HAP-1 (cell line): Measurements from ENCODE around the gene TARBP1.
"Not testable (repeated sequence)": the region's sequence is repeated elsewhere in the genome, so short reads cannot be mapped to it uniquely, and the experiment has no call there.

Experiments used
- DNase-seq, 2 experiments: peaks; one replicate each; pipeline ENCODE4 v3.0.0-alpha.2; 2016 to 2020; ENCODE audit warnings: low spot score in 2 of 2
- H3K27me3 ChIP-seq: fragments of 250-450 bp; sonication (Bioruptor Pico); 2 replicates; pipeline ENCODE4 v1.5.1; 2020; ENCODE audit warnings: low read depth, mild to moderate bottlenecking, moderate library complexity
- H3K36me3 ChIP-seq: fragments of 250-450 bp; sonication (Bioruptor Pico); replicated peaks from 2 replicates; pipeline ENCODE4 v1.5.1; 2020; ENCODE audit warnings: mild to moderate bottlenecking
- H3K4me1 ChIP-seq: fragments of 250-450 bp; sonication (Bioruptor Pico); 2 replicates; pipeline ENCODE4 v1.5.1; 2020; ENCODE audit warnings: mild to moderate bottlenecking
- H3K4me3 ChIP-seq: fragments of 250-450 bp; sonication (Bioruptor Pico); 2 replicates; pipeline ENCODE4 v1.5.1; 2020; ENCODE audit warnings: mild to moderate bottlenecking, moderate library complexity
- H3K9me3 ChIP-seq: fragments of 250-450 bp; sonication (Bioruptor Pico); 2 replicates; pipeline ENCODE4 v1.5.1; 2020; ENCODE audit warnings: mild to moderate bottlenecking, moderate library complexity
- in situ Hi-C: fragments of 300-500 bp; cut with MboI; formaldehyde crosslinking; loops from 3 replicates; pipeline ENCODE4 v1.14.3; 2020; ENCODE audit warnings: low sequenced_read_pairs, inconsistent platforms, mixed read lengths

TARBP1 gene, protein sequence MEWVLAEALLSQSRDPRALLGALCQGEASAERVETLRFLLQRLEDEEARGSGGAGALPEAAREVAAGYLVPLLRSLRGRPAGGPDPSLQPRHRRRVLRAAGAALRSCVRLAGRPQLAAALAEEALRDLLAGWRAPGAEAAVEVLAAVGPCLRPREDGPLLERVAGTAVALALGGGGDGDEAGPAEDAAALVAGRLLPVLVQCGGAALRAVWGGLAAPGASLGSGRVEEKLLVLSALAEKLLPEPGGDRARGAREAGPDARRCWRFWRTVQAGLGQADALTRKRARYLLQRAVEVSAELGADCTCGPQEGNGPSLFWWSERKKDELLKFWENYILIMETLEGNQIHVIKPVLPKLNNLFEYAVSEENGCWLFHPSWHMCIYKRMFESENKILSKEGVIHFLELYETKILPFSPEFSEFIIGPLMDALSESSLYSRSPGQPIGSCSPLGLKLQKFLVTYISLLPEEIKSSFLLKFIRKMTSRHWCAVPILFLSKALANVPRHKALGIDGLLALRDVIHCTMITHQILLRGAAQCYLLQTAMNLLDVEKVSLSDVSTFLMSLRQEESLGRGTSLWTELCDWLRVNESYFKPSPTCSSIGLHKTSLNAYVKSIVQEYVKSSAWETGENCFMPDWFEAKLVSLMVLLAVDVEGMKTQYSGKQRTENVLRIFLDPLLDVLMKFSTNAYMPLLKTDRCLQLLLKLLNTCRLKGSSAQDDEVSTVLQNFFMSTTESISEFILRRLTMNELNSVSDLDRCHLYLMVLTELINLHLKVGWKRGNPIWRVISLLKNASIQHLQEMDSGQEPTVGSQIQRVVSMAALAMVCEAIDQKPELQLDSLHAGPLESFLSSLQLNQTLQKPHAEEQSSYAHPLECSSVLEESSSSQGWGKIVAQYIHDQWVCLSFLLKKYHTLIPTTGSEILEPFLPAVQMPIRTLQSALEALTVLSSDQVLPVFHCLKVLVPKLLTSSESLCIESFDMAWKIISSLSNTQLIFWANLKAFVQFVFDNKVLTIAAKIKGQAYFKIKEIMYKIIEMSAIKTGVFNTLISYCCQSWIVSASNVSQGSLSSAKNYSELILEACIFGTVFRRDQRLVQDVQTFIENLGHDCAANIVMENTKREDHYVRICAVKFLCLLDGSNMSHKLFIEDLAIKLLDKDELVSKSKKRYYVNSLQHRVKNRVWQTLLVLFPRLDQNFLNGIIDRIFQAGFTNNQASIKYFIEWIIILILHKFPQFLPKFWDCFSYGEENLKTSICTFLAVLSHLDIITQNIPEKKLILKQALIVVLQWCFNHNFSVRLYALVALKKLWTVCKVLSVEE (N-terminal part only)

DNA sequence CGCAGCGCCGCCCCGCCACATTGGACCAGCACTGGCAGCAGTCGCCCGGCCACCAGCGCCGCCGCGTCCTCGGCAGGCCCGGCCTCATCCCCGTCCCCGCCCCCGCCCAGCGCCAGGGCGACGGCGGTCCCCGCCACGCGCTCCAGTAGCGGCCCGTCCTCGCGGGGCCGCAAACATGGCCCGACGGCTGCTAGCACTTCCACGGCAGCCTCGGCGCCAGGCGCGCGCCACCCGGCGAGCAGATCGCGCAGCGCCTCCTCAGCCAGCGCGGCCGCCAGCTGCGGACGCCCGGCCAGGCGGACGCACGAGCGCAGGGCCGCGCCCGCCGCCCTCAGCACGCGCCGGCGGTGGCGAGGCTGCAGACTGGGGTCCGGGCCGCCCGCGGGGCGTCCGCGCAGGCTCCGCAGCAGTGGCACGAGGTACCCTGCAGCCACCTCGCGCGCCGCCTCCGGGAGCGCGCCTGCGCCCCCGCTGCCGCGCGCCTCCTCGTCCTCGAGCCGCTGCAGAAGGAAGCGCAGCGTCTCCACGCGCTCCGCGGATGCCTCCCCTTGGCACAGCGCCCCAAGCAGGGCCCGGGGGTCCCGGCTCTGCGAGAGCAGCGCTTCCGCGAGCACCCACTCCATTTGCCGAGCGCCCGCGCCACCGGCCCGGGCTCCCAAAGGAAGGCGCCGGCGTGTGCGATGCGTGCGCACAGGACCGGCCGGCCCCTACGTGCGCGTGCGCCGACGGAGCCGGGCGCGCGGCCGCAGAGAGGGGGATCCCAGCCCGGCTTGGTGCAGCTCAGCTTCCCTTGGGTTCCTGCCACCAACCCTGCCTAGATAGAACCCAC, at the start of gene TARBP1:
Gene TARBP1, minus strand, starts transcription at position 699 of the 829 bp plus-strand sequence. Its CDS starts 76 bp downstream, at position 623.
- H3K4me1 ChIP-seq, result peaks cover 38% of the 10 kb centered on the region
- in situ Hi-C loops, result no loop called here
- H3K9me3 ChIP-seq, result no peaks in the 10 kb centered on the region
- peak within 1 kb of the TSS; percentile 51 for H3K4me3 ChIP-seq
- no peaks in the 10 kb centered on the region for H3K36me3 ChIP-seq
- peak; percentile 45 to 77 for DNase-seq
- H3K27me3 ChIP-seq, result 0 out of 2 replicates have a peak, but pooled peaks cover 3% of the 10 kb centered on the region

DNA sequence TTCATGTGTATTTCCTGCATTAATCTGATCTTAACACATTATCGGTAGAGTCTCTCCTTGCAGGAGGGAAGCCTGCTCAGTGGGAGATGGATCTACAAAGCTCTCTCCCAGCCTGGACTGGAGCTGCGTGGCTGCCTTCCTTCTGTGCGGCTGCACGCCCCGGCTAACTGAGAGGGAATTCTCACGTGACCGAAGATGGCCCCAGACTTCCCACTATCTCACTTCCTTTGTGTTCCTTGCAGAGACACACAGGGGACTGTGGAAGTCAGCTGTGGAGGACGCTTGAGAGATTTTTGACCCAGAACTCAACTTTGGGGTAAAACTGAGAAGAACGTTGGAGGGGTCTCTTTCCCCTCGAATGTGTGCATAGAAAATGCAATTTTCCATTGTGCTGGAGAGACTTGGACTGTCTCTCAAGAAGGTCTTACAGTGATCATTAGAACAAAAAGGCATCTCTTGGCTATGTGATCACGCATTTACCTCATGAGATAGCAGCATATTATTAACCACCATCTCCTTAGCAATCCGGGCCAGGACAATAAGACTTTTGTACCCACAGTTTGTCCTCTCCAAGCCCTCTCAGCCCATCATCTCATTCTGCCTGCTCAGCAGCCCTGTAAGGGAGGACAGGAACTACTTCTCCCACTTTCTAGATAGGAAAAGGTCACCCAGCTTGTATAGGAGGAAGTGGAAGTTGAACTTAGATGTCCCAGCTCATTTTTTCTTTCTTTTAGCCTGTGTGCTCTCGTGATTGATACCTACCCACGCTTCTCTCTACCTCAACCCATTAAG, 49.3 kb upstream of the TARBP1 start:
- peaks cover 10% of the 10 kb centered on the region for H3K4me1 ChIP-seq
- in situ Hi-C loops, result no loop called here
- DNase-seq, result no peak

DNA sequence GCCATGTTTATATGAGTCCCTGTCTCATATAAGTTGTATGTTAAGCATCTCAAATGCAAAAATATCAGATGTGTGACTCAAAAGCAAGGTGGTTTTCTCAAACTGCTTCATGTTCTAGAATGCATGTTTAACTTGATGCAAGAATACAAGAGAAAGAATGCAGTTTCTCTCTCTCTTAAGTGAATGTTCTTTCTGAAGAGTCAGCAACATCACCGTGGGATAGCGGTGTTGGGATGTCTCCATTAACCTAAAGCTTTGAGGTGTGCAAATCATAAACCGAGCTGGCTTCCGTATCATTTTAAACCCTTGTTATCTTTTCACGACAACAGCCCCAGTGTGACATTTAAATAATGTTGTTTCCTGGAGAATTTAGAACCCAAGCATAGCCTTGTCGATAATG, 48.4 kb upstream of the TARBP1 start:
- no peak for DNase-seq
- Histone ChIP-seq H3K36me3 (no peaks in the 10 kb centered on the region), H3K4me3 (no peak overlapping the region), H3K4me1 (peaks cover 19% of the 10 kb centered on the region), H3K27me3 (no peaks in the 10 kb centered on the region), H3K9me3 (no peaks in the 10 kb centered on the region; the same call in 1 of the 2 replicates)
- in situ Hi-C loops, result no loop called here

More for the DNA sequence above, 49.3 kb upstream of the TARBP1 start:
- Histone ChIP-seq H3K36me3 (no peaks in the 10 kb centered on the region), H3K27me3 (no peaks in the 10 kb centered on the region), H3K4me3 (no peak overlapping the region), H3K9me3 (no peaks in the 10 kb centered on the region; the same call in 1 of the 2 replicates)

DNA sequence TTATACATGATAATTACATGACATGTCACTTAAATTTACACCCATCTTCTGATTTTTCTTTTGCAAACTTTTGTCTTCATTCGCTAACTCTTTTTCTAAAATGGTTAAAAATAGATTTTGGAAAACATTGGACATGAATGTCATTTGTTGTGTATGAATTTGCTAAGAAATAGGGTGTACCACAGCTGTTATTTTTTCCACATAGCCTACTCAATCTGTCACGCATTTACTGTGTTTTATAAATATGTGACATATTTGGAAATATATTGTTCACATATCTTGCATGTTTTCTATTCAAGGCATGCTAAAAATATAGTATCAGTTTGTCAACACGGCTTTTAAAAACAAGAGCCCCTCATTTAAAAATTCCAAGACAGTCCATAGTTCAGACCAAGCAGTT, 47.9 kb upstream of the TARBP1 start:
- no peaks in the 10 kb centered on the region for H3K27me3 ChIP-seq
- no peak for DNase-seq
- H3K36me3 ChIP-seq, result no peaks in the 10 kb centered on the region
- H3K9me3 ChIP-seq, result no peaks in the 10 kb centered on the region; the same call in 1 of the 2 replicates
- peaks cover 20% of the 10 kb centered on the region for H3K4me1 ChIP-seq
- no peak overlapping the region for H3K4me3 ChIP-seq
- in situ Hi-C loops, result no loop called here

DNA sequence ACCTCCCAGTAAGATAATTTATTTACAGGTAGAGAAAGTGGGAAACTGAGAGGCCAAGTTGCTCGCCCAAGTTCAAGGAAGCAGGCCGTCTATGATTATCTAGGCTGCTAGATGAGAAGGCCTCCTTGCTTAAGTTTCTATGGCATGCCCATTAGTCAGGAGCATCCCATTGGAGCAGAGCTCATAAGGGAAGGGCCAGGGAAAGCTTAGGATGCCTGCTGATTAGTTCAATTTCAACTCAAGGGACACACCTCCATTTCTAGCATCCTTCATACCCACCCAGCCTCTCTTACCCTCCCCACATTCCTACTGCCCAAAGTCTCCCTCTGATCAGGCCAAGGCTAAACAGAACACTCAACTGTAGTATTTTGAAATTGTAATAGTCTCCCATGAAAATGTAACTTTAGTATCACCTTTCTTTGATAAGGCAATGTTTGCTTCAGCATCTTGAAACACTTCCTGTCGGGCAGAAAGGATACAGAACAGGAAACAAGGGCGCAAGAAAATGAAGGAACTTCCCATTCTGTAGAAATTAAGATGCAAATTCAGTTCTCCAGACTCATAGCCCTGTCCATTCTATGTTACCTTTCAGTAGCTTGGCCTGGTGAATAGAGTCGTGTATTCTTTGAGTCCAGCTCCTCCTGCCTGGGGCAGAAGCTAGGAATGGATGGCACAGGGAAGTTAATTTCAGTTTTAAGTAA, 46.3 kb upstream of the TARBP1 start:
- Histone ChIP-seq H3K4me1 (peaks cover 20% of the 10 kb centered on the region), H3K9me3 (no peaks in the 10 kb centered on the region; the same call in 1 of the 2 replicates), H3K27me3 (no peaks in the 10 kb centered on the region), H3K4me3 (no peak overlapping the region), H3K36me3 (no peaks in the 10 kb centered on the region)
- DNase-seq, result no peak
- in situ Hi-C loops, result no loop called here

DNA sequence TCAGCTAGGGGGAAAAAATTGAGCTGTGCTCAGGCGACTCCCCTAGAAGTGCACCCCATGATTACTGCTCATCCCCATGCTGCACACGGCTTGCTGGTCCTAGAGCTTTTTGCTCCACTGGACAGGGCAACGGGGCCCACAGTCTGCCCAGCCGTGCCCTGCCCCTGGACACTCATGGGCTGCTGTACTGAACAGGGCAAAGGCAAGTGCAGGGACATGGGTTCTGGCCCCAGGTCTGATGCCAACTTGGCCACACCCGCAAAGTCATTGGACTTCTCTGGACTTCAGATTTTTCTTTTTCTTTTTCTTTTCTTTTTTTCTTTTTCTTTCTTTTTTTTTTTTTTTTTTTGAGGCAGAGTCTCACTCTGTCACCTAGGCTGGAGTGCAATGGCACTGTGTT, 42.9 kb upstream of the TARBP1 start:
- DNase-seq, result no peak
- H3K27me3 ChIP-seq, result no peaks in the 10 kb centered on the region
- in situ Hi-C loops, result no loop called here
- no peak overlapping the region for H3K4me3 ChIP-seq
- H3K36me3 ChIP-seq, result no peaks in the 10 kb centered on the region
- H3K4me1 ChIP-seq, result peaks cover 20% of the 10 kb centered on the region
- H3K9me3 ChIP-seq, result no peaks in the 10 kb centered on the region; the same call in 1 of the 2 replicates

DNA sequence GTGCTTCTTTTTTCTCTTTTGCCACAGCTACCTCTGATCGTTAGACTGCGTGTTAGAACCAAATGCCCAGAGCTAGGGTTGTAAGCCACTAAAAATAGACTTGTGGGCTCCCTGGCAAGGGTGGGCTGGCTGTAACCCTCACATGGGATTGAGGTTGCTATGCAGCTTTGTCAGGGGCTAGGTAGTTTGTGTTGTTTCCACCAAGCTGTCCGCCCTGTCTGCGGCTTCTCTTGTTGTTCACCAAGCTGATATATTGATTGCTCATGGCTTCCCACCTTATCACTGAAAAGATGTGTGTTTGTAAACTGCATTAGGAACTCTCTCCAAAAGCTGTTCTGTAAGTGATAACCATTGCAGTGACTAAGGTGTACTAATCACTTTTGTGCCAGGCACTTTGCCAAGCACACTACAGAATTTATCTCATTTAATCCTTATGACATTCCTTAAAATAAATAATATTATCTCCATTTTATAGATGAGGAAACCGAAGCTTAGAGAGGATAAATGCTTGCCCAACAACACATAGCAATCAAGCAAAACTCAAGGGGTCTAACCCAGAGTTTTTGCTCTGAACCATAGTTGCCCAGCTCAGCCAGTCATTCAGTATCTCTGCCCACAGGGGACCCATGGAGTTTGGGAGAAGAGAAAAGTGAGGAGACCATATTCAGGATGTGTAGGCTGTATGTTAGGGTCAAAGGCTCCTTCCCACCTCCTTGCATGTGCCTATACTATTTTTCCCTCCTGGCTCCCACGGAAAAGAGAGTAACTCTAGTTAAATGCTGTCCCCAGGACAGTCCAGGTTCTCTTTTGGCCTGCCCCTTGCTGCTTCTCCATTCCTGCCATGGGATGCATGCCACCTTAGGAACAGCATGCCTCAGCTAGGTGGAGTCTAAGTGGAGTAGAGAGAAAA, 42.2 kb upstream of the TARBP1 start:
- in situ Hi-C loops, result no loop called here
- Histone ChIP-seq H3K27me3 (no peaks in the 10 kb centered on the region), H3K4me1 (peaks cover 20% of the 10 kb centered on the region)

DNA sequence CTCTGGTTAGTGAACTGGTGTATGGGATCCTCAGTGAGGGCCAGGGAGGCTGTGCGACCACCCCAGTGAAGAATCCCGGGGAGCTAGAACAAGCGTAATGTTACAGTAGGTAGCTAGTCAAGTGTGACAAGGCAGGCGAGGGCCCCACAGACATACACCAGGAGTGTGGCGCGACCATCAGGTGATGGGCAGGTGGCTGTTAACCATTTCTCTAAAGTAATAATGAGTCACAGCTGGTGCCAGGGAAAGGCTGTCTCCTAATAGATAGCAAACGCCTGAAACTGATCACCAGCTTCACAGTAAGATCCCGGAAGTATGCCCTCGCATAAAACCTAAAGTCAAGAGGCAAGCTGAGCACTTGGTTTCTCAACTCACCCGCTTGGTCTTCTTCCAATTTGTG, 40.5 kb upstream of the TARBP1 start:
- H3K36me3 ChIP-seq, result no peaks in the 10 kb centered on the region
- H3K4me3 ChIP-seq, result no peak overlapping the region
- H3K4me1 ChIP-seq, result peaks cover 22% of the 10 kb centered on the region
- DNase-seq, result no peak
- no peaks in the 10 kb centered on the region for H3K27me3 ChIP-seq
- no peaks in the 10 kb centered on the region for H3K9me3 ChIP-seq
- in situ Hi-C loops, result no loop called here

More for the DNA sequence above, 42.2 kb upstream of the TARBP1 start:
- H3K9me3 ChIP-seq, result no peaks in the 10 kb centered on the region; the same call in 1 of the 2 replicates
- H3K4me3 ChIP-seq, result no peak overlapping the region
- no peak for DNase-seq
- H3K36me3 ChIP-seq, result no peaks in the 10 kb centered on the region

DNA sequence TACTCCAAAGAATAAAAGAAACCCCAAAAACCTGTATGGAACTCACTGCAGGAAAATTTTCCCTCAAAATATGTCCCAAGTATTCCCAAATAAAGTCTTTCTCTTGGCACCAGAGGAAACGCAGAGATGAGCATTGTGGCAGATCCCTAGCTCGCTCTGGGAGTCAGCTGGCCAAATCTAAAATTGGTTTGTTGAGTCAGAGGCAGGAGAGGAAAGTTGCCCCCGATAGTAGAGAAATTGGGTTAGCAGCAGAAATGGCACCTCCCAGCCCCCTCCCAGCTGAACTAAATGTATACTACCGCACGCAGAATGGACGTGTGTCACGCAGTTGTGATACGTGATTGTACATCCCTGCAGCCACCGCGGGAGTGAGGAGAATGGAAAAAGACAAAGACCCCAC, 39.9 kb upstream of the TARBP1 start:
- Histone ChIP-seq H3K9me3 (no peaks in the 10 kb centered on the region), H3K27me3 (no peaks in the 10 kb centered on the region), H3K4me3 (no peak overlapping the region), H3K36me3 (no peaks in the 10 kb centered on the region), H3K4me1 (peaks cover 16% of the 10 kb centered on the region)
- no peak for DNase-seq
- in situ Hi-C loops, result no loop called here

DNA sequence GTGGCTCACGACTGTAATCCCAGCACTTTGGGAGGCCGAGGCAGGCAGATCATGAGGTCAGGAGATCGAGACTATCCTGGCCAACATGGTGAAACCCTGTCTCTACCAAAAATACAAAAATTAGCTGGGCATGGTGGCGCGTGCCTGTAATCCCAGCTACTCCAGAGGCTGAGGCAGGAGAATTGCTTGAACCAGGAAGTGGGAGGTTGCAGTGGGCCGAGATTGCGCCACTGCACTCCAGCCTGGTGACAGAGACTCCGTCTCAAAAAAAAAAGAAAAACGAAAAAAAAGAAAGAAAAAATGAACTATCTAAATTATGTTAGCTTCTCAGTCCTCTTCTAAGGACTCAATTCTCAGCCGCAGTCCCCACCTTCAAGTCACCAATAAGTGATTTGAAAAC, 39.1 kb upstream of the TARBP1 start:
- H3K4me1 ChIP-seq, result peaks cover 12% of the 10 kb centered on the region
- H3K4me3 ChIP-seq, in situ Hi-C loops, DNase-seq, H3K27me3 ChIP-seq, H3K9me3 ChIP-seq, H3K36me3 ChIP-seq: not testable (repeated sequence)
